ENCODE results near the gene ATP2B3.

DNA sequence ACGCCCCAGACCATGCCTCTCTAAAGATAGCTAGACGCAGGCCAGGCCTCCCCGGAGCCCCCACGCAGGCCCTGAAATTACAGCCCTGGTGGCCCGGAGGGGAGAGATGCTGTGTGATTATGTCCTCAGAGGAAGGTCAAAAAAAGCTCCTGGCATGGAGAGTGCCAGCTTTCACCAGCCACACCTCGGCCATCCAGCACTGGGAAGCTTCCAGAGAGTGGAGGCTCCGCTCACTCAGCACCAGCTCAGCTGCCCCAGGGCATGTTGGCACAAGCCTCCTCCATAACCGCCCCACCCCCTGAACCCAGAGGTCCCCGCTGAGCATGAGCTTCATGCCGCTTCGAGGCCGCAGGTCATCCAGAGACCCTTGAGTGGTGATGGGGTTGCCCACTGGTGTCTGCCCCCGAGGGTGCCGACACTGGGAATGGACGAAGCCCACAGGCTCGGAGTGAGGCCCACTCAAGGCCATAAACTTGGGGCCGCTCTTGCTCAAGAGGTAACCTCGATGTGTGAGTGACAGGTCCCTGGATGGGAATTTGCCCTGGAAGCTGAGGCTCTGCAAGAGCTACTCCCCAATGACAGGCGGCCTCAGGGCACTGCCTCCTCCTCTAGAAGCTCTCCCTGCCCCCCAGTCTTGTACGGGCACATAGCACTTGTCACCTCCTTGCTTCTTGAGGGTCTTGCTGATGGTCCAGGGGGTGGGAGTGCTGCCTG is 27.1 kb upstream of the ATP2B3 start:
- no peak for TF ChIP-seq EZH2 (IDR thresholded peaks at IDR 0.05; ENCODE audit: low read depth, unreplicated experiment)
- TF ChIP-seq, protein P1, sequence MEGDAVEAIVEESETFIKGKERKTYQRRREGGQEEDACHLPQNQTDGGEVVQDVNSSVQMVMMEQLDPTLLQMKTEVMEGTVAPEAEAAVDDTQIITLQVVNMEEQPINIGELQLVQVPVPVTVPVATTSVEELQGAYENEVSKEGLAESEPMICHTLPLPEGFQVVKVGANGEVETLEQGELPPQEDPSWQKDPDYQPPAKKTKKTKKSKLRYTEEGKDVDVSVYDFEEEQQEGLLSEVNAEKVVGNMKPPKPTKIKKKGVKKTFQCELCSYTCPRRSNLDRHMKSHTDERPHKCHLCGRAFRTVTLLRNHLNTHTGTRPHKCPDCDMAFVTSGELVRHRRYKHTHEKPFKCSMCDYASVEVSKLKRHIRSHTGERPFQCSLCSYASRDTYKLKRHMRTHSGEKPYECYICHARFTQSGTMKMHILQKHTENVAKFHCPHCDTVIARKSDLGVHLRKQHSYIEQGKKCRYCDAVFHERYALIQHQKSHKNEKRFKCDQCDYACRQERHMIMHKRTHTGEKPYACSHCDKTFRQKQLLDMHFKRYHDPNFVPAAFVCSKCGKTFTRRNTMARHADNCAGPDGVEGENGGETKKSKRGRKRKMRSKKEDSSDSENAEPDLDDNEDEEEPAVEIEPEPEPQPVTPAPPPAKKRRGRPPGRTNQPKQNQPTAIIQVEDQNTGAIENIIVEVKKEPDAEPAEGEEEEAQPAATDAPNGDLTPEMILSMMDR (conservative IDR thresholded peaks at IDR 0.05; ENCODE audit: low read depth in 2 of 2) = no peak

Data from GM23338 (cell line).